OCI-M2 (cell line): ENCODE data around the gene CRYGS.
"Not testable (repeated sequence)": the region's sequence is repeated elsewhere in the genome, so short reads cannot be mapped to it uniquely, and the experiment has no call there.

Source experiments
- DNase-seq: peaks from one replicate; lab custom pipeline; 2025; ENCODE audit not compliant: unreplicated experiment; lab: John Stamatoyannopoulos, UW

Gene CRYGS

GRCh38 chr3:186520431-186520830, 23.7 kb downstream of the CRYGS start:
- no peak for DNase-seq

- DNase-seq, result no peak
Measured at GRCh38 chr3:186519021-186519658, 25.0 kb downstream of the CRYGS start.

- DNase-seq, result no peak
Measured at GRCh38 chr3:186517218-186517617, 27.0 kb downstream of the CRYGS start.

GRCh38 chr3:186516646-186517045, 27.5 kb downstream of the CRYGS start:
- no peak for DNase-seq

DNA sequence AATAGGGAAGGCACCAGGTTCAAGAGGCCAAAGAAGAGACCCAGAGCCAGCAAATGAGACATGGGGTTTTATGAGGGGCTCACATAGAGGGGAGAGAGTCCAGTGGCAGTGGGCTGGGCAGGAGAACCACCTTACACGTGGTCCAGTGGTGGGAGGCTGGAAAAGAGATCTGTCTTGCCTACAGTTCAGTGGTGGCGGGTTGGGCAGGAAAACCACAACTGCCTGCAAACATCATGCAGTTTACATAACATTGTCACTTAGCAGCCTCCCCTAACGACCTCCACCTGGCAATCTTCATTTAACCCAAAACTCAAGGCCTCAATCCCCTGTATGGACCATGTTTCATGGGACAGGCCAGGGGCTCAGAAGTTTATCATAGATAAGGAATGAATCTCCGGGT, 29.1 kb downstream of the CRYGS start:
- DNase-seq, result no peak

- DNase-seq, result no peak
Measured at GRCh38 chr3:186514296-186515002, 29.7 kb downstream of the CRYGS start.

DNA sequence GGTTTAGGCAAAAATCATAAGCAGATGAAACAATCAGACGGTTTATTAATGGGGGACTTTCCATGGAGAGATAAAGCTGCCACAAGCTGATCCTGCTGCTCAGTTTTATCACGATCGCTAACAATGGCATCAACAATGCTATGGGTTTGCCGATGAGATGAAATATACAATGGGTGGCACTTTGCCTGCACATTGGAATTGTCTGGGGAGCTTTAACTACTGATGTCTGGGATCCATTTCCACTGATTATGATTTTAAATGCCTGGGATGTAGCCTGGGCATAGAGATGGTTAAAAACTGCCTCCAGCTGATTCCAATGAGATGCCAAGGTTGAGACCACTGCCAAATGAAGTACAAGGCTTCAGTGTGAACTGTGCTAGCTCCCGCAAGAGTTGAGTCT, 30.8 kb downstream of the CRYGS start:
- no peak for DNase-seq

DNA sequence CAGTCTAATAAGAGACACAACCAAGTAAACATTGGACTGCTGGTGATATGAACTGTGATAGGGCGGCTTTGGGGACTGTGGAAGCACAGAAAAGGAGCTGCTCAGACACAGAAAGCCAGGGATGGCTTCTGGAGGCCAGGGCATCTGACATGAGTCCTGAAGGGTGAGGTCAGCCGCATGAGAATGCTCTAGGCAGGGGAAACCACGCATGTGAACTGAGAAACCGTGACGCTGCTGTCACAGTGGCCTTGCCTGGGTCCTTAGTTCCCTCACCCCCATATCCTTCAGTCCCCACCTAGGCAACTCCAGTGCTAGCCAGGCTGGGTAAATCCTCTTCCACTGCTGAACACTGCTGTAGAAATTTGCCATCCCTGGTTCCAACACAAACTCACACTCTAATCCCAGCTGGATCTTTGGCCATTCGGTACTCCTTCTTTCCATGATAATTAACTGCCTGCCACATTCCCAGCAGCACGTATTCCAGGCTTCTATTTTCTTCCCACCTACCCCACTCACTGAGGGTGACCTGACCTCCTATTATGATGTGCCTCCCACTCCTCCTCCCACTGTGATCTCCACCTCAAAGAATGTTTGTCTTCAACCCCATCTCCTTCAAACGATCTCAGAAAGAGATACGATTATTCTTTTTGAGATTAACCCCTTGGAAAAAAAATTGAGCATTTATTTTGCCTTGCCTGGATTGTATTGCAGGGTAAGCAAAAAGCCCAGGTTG, 31.4 kb downstream of the CRYGS start:
- no peak for DNase-seq

DNA sequence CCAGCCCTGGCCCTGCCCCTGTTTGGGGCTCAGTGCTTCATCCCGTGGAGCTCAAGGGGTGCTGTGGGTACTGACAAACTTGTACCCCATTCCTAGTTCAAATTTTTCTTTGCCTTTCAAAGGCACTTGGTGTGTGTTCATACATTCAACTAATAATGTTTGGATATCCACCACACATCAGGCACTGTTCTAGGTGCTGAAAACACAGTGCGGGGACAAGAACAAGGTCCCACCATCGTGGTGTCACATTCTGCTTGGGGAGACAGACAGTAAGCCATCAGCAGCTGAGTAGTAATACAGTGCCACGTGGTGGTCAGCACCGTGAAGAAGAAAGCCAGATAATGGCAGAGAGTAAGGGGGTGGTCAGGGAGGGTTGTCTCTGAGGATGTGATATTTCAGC, 32.5 kb downstream of the CRYGS start:
- no peak for DNase-seq

- no peak for DNase-seq
Measured at GRCh38 chr3:186511245-186511644, 32.9 kb downstream of the CRYGS start.

DNA sequence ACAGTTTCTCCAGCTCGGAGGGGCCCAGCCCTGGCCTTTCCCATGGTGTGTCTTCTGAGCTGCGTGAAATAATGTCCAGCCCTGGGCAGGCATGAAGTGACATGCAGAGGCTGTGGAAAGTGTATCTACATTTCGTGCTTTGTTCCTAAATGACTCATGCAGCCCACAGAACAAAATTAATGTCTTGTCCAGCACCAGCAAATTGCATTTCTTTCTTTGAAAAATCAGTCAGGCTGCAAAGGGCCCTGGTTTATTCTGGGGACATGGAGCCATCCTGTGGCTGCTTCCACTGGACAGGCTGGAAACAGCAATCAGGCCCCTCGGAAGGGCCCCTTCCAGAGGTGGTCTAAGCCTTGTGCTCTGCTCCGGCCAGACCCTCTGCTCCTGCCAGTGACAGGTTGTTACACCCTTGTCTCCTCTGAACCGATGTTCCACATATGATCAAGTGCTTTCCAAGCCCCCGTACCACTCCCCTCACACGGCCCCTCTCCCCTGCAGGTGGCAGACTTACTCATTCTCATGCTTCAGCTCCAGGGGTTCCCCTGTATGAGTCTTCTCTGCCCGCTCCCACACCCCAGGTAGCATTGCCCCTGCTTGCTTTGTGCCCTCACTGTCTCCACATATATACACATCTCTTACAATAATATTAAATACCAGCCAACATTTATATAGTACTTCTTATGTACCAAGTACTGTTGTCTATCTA, 33.7 kb downstream of the CRYGS start:
- no peak for DNase-seq

DNA sequence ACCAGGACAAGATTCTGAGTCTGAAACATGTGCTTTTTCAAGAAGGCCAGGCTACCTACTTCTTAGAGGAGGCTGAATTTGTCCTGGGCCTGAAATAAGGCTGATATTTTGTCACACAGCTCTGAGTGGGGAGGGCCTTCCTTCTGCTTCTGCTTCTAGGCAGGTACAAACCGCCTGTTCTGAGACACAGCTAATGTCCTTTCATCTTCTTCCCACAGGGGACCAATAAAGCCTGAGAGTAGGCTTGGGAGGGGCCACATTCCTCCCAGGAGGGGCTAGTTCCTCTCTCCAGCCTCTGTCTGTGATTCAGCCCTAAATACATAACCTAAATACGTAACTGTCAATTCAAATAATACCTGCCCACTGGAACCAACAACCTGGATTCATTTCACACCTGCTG, 34.8 kb downstream of the CRYGS start:
- DNase-seq, result no peak

GRCh38 chr3:186506857-186507256, 37.3 kb downstream of the CRYGS start:
- DNase-seq, result no peak

DNA sequence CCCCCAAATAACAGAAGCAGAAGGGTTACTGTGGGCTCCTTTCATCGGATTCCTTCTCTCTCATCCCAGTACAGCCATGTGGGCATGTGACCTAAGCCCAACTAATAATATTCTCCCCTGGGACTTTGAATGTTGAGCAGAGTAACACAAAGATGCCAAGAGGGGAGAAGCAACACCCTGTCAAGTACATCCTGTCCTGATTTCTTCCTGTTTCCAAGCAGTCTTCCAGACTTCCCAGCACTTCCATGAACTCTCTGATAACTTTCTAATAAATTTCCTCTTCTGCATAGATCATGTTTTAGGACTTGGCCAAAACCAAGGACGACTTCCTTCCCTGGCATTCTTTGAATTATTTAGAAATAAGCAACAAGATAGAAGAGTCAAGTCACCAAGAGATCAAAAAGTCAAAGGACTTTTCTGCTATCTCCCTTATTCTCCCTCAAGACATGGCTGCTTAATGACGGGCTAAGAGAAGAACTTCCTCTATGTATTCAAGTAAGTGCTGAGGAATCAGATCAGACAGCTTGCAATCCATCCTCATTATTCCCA, 37.9 kb downstream of the CRYGS start:
- DNase-seq, result no peak

- no peak for DNase-seq
Measured at GRCh38 chr3:186502966-186503712, 41.0 kb downstream of the CRYGS start.

GRCh38 chr3:186502138-186502948, 41.8 kb downstream of the CRYGS start:
- DNase-seq, result no peak

DNA sequence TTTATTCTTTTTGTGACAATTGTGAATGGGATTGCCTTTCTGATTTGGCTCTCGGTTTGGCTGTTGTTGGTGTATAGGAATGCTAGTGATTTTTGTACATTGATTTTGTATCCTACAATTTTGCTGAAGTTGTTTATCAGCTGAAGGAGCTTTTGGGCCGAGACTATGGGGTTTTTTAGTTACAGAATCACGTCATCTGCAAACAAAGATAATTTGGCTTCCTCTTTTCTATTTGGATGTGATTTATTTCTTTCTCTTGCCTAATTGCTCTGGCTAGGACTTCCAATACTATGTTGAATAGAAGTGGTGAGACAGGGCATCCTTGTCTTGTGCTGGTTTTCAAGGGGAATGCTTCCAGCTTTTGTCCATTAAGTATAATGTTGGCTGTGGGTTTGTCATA, 44.2 kb downstream of the CRYGS start:
- DNase-seq, result not testable (repeated sequence)

- not testable (repeated sequence) for DNase-seq
Measured at GRCh38 chr3:186498022-186498421, 46.2 kb downstream of the CRYGS start.

DNA sequence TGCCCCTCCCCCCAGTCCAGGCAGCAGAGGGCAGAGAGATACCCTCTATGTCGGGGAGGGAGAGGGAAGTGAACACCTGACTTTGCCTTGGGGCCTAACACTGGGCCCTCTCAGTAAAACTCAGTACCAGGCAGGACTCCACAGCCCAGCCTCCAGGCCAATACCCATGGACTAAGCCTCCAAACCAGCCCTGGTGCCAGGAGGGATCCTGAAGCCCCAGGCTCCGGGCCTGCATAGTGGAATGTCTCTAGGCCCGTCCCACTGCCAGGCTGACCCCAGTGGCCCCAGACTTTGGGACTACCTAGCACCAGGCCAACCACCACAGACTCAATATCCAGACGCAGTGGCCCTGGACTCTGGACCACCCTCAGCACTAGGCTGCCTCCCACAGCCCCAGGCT, 46.6 kb downstream of the CRYGS start:
- DNase-seq, result no peak

- no peak for DNase-seq
Measured at GRCh38 chr3:186496635-186497034, 47.5 kb downstream of the CRYGS start.
